HT-29 (cell line): Measurements from ENCODE around the gene LHX8. TPM values are rescaled to one million over a fixed set of nuclear protein-coding genes. Genes with fewer than 3 reads are reported as not detected.

Experiments
- DNase-seq: peaks from one replicate; pipeline ENCODE4 v3.0.0-alpha.2; 2015; ENCODE audit warnings: low spot score
- small RNA-seq: library from RNA; depleted of rRNA; stranded (forward); fragments of <200 nt; gene quantifications from one replicate; pipeline ENCODE3, GENCODE V24; 2014
- total RNA-seq: library from RNA; depleted of rRNA; stranded (reverse); fragments of >200 nt; shearing (Covaris generic); gene quantifications from 2 replicates; pipeline ENCODE4 v1.2.3, GENCODE V29; 2014

The LHX8 gene
- total RNA-seq, 1 experiment from 2014 or later, result not detected

GRCh38 chr1:75203415-75204277 is 69.5 kb downstream of the LHX8 start:
- peak; percentile 58 for DNase-seq

- DNase-seq, result no peak
These were observed 74.7 kb downstream of the LHX8 start for GRCh38 chr1:75208862-75209261.

Small RNA genes within 50 kb of the gene (small RNA-seq; reads per million reads assigned to genes)
- gene RNU6-622P, result not detected
